Measurements from ENCODE around the gene PHACTR2.
"Not testable (repeated sequence)": the region's sequence is repeated elsewhere in the genome, so short reads cannot be mapped to it uniquely, and the experiment has no call there.

PHACTR2 gene

GRCh38 chr6:143822584-143823024, 144.8 kb downstream of the PHACTR2 start:
- DNase-seq, result no peak

- DNase-seq, result no peak
Observed at GRCh38 chr6:143823548-143823947, 145.8 kb downstream of the PHACTR2 start.

- DNase-seq, result no peak
Observed at GRCh38 chr6:143828572-143828971, 150.8 kb downstream of the PHACTR2 start.

GRCh38 chr6:143836150-143836549, 158.4 kb downstream of the PHACTR2 start:
- no peak for DNase-seq

- DNase-seq, result no peak
Observed at GRCh38 chr6:143838395-143838794, 160.6 kb downstream of the PHACTR2 start.

- no peak for DNase-seq
Observed at GRCh38 chr6:143839196-143839595, 161.4 kb downstream of the PHACTR2 start.

- no peak for DNase-seq
Observed at GRCh38 chr6:143840595-143841265, 163.0 kb downstream of the PHACTR2 start.

GRCh38 chr6:143842461-143842901, 164.7 kb downstream of the PHACTR2 start:
- DNase-seq, result no peak

GRCh38 chr6:143842902-143843676, 165.3 kb downstream of the PHACTR2 start, which contains the start of gene LTV1:
TSS of gene LTV1 (plus strand) at chr6:143843338. CDS start at chr6:143843478, 140 bp downstream.
- peak; percentile 92 for DNase-seq

GRCh38 chr6:143843677-143843999, 165.9 kb downstream of the PHACTR2 start:
- no peak for DNase-seq

GRCh38 chr6:143844006-143844405, 166.2 kb downstream of the PHACTR2 start:
- no peak for DNase-seq

GRCh38 chr6:143845033-143845432, 167.3 kb downstream of the PHACTR2 start:
- DNase-seq, result no peak

- not testable (repeated sequence) for DNase-seq
Observed at GRCh38 chr6:143851706-143852105, 173.9 kb downstream of the PHACTR2 start.

- DNase-seq, result not testable (repeated sequence)
Observed at GRCh38 chr6:143855057-143855456, 177.3 kb downstream of the PHACTR2 start.

- DNase-seq, result not testable (repeated sequence)
Observed at GRCh38 chr6:143856762-143857161, 179.0 kb downstream of the PHACTR2 start.

GRCh38 chr6:143857651-143858050, 179.9 kb downstream of the PHACTR2 start:
- DNase-seq, result no peak

- no peak for DNase-seq
Observed at GRCh38 chr6:143859891-143860660, 182.3 kb downstream of the PHACTR2 start.

GRCh38 chr6:143863771-143864170, 186.0 kb downstream of the PHACTR2 start:
- DNase-seq, result no peak

- DNase-seq, result no peak
Observed at GRCh38 chr6:143864234-143864633, 186.5 kb downstream of the PHACTR2 start, which contains the start of gene ZC2HC1B. TSS of gene ZC2HC1B (plus strand) at chr6:143864474. CDS start at chr6:143864540, 66 bp downstream.

GRCh38 chr6:143867236-143867635, 189.5 kb downstream of the PHACTR2 start:
- no peak for DNase-seq

GRCh38 chr6:143868808-143869207, 191.0 kb downstream of the PHACTR2 start:
- DNase-seq, result not testable (repeated sequence)

- DNase-seq, result not testable (repeated sequence)
Observed at GRCh38 chr6:143871202-143871730, 193.5 kb downstream of the PHACTR2 start.

GRCh38 chr6:143872201-143872600, 194.4 kb downstream of the PHACTR2 start:
- no peak for DNase-seq

Measured in DMS 273 treated with DMSO at 0.1 percent for 48 hours (cell line).